Stimulated activated CD8-positive, alpha-beta memory T cell treated with anti-CD3 and anti-CD28 coated beads, Interleukin-4, amount 100 ng/mL, for 48 hours (primary cell): Measurements from ENCODE around the gene SIKE1.

ENCODE experiments used
- DNase-seq: peaks from one replicate; pipeline ENCODE4 v3.0.0-alpha.2; 2020

Gene SIKE1

DNA sequence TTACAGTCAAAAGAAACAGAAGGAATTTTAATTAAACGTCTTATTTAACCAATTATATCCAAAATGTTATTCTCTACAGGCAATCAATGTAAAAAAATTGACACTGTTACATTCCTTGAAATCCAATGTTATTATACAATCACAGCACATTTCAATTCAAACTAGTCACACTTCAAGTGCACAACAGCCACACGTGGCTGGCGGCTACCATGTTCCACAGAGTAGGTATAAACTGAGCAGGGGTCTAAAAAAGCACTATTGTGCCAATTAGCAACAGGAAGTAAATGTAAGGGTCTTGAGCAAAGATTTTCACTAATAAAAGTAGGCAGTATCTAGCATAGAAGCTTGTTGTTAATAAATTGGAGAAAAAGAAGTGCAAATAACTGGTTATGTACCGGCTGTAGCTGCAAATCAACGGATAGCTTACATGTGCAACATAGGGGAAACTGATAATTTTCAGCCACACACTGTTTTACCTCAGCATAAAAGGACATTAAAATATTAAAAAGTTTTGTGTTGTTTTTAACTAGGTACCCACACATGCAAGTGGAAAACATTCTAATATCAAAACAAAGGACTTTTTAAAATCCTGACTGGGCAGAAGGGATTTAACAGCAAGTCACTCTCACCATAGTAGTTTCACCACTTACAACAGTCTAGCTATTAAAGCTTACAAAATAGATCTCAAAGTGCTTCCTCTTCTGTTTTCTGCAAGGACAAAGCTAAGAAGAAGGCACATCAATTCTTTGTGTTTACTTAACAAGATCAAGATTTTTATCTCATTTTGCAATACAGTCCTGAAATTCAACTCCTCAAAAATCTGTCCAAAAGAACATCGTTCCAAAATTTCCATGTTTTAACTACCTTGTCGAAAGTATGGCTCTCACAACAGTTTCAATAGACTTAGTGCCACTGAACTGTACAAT, 25.2 kb downstream of the SIKE1 start:
- no peak for DNase-seq

DNA sequence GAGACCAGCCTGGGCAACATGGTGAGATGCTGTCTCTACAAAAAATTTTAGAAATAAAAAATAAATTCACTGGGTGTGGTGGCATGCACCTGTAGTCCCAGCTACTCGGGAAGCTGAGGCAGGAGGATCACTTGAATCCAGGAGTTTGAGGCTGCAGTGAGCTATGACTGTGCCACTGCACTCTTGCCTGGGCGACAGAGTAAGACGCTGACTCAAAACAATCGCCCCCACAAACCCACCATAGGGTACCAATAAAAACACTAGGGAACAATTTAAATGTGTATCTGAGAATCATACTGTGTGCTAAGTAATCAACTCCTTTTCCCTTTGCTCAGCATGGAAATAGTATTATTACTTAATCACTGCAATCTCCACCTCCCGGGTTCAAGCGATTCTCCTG, 26.8 kb downstream of the SIKE1 start:
- DNase-seq: peak; percentile 50

DNA sequence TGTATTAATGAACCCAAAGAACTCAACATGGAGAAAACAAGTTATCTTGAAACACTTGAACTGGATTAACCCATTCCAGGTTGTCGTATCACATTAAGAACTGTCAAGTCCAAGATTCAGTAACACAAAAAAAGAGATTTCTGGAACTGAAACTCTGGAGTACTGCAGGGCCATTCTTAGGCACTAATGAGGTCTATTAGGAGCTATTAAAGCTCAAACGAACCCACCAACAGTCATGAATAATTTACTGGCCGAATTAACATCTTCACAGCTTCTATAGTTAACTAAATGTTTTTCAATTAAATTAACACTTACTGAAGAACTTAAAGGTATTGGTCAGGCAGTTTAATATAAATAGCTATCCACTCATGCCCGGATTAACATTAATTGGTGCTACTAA, 27.3 kb downstream of the SIKE1 start:
- no peak for DNase-seq

DNA sequence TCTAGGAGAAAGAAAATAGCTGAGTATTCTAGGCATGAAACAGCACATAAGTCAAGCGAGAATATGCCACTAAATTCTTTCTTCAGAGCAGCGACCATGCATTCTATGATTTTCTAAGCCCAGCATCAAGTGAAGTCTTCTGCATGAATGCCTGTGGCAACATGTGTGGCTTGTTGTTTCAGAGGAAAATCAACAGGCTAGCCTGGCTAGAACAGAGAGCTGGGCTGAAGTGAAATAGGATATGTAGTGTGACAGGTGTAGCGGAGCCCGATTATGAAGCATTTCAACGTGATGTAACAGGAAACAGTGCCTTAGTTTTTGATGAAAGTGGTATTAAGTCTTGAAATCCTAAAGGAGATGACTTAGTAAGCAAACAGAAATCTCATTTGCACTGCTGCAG, 29.7 kb downstream of the SIKE1 start:
- DNase-seq: no peak

DNA sequence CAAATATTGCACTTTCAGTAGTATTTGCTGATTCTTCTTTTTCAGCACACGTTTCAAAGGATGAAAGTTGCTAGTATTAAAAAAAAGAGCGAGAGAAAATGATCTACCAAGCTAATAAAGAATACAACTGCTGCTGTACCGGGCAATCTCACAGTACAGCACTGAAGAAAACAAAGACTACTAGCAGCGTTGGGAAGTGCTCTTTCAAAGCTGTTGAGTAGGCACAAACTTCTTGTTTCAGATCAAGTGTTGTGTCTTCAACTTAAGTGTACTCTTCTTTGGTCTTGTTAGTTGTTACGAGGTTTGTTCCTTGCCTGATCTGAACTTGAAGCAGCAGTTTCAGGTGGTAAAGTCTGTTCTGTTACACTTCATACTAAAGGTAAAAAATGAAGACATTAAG, 30.6 kb downstream of the SIKE1 start:
- no peak for DNase-seq

DNA sequence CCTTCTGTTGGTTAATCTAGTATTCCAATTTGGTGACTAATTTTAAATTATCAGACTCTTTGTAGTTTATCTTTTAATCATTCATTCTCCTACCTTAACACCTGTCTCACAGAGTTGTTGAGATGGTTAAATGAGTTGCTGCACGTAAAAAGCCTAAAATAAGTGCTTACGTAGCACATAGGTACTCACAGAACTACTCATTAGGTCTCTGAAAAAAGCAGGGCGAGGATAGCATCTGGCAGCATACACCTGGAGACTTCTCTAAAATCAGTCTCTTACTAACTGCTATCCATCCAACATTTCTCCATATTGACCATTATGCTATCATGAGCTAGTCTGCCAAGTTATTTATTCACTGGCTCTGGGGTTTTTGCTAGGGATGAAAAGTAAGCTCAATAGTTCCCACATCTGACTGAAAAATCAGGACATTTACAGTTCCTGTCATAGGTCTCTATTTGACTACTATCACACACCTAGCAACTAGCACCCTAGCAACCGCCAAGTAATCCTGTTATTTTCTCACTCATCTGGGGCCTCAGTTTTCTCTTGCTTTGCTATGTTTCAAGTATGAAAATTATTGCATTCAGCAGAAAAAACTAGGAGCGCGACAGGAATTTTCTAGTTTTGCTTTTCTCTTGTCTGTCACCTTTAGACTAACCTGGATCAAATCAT, 33.9 kb downstream of the SIKE1 start:
- no peak for DNase-seq

DNA sequence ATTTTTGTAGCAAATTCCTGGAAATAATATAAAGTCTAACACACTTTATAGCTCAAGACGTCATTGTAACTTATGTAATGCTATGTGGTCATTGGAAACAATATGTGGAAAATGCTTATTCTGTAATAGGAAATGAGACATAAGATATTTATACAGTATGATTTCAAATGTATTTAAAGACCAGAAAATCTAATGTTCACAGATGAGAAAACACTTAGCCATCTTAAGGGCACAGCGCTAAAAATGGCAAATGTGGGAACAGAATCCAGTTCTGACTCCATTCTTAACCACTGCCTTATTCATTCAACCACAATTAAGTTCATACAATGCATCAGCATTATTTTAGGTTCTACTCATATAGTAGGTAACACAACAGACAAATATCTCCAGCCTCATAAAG, 35.2 kb downstream of the SIKE1 start:
- DNase-seq: no peak

DNA sequence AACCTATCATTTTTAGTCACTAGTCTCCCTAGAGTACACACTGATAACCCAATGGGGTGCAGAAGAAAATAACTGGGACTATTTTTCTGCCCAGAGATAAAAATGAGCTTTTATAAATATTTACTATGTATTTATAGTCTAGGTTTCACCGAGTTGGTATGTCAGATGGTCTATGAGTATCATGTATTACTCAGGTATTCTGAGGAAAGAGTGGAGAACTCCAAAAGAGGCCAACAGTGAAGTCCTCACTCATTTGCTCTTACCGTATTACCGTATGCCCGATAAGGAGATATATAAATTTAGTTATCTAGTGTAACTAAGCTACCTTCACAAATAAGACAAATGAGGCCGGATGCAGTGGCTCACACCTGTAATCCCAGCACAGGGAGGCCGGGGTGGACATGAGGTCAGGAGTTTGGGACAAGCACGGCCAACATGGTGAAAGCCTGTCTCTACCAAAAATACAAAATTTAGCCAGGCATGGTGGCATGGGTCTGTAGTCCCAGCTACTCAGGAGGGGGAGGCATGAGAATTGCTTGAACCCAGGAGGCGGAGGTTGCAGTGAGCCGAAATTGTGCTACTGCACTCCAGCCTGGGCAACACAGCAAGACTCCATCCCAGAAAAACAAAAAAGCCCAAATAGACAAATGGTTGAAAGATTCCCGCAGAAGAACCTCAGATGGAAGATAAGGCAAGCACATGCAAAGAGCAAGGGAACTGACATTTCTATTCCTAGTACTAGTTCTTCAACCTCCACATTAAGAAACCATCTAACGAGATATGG, 38.3 kb downstream of the SIKE1 start:
- no peak for DNase-seq

DNA sequence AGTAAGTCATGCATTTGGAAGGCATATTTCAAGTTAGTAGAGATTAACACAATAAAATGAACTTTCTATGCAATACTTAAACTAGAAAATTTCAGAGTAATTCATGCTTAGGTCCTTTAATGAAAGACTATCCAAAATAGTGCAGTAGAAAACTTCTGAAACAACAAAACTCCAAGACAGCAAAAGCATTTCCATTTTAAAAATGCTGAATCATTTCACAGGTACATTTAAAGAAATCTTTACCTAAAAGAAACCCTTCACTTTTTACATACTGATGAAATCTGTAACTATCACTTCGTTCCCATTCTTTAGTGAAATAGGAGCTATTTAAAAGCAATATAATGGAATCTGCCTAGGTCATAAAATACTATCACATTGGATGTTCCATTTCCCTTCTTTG, 40.2 kb downstream of the SIKE1 start:
- no peak for DNase-seq

DNA sequence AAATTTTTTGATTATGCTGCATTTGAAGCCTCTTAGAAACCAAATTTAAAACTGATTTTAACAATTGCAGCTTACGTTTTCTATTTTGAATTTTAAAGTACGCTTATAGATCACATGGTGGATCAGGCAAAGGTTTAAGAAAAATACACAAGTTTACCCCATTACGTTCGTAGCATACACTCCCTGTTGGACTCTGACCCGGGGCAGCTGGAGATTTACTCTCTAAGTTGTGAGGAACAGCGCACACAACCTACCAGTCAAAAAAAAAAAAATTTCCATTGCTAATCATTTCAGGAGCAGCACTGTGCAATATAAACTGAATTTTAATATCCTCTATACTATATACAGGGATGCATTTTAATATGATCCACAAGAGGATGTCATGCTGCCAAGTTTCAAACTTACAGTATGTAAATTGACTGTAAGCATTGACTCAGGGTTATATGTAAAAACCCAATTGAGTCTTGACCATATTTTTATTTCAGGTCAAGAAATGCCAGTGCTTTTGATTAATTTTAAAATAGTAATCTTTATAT, 43.1 kb downstream of the SIKE1 start:
- no peak for DNase-seq

DNA sequence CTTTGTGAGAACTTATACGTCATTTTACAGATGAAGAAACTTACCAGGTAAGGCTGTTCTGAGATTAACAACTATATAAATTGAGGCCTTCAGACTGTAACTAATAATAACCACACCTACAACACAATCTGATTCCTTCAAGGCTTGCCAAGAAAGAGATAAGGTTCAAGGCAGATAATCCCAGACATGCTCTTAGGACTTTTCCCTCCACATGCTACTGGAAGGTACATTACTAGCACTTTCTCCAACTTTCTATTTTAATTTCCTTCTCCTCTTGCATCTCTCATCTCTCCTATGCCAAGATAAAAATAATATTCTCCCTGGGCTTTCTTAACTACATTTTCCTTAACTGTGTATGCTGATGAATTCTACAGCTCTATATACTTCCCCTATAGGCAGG, 45.0 kb downstream of the SIKE1 start:
- DNase-seq: no peak

DNA sequence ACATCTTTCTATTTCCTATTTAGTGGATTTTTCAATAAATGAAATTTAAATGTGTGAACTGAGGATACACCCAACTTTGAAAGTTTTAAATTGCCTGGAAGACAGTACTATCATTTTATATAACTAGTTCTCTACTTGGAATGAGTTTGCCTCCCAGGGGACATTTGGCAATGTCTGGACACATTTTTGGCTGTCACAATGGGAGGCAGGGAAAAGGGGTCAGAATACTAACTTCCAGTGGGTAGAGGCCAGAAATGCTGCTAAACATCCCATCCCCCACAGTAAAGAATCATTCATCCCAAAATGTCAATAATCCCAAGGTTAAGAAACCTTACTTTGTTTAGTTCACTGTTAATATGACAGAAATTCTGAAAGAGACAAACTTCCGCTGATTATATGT, 50.7 kb downstream of the SIKE1 start:
- DNase-seq: no peak

DNA sequence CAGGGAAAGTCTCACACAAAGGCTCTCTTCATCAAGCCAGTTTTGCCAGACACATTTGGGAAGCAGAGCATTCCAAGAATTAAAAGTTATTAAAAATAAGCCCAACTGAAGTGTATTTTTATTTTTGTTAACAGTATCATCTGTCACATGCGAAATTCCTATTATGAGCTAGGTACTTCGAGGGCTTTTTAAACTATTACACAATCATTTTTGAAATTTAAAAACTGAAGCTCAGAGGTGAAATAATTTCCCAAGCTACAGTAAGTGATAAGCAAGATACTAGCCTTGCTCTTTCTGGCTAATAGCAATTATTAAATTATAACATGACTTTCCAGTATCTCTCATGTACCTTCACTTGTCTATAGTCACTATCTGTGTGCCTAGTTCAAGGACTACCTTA, 51.9 kb downstream of the SIKE1 start:
- DNase-seq: no peak

DNA sequence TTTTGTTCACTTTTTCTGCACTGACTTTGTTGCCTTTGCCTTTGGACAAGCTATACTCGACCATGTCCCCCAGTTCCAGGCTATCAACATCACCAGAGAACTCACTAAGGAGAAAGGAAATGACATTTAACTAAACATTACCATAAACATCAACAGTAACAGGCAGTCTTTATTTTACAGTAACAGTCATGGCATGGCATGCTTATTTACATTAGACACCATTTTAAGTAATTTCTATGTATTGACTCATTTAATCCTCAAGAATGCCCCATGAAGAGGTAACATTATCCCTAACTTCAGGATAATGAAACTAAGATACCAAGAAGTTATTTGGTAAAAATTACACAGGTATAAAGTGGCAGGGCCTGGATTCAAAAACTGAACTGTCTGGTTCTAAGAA, 55.3 kb downstream of the SIKE1 start:
- DNase-seq: no peak

DNA sequence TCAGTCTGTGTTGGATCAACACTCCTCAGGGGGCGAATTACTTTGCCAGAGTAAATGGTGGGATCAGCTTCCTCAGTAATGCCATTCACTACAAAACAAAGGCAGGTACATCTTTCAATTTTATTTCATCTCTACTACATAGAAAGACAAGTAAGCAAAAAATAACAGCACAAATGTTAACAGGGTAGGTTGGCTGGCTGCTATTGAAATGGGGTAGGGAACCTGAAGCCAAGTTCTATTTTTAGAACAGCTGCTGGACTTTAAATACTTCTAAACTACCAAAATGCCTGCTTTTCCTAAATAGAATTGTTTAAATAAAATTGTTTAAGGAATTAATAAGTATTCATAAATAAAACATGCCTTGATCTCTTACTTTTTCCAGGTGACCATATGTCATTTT, 56.6 kb downstream of the SIKE1 start:
- DNase-seq: no peak

DNA sequence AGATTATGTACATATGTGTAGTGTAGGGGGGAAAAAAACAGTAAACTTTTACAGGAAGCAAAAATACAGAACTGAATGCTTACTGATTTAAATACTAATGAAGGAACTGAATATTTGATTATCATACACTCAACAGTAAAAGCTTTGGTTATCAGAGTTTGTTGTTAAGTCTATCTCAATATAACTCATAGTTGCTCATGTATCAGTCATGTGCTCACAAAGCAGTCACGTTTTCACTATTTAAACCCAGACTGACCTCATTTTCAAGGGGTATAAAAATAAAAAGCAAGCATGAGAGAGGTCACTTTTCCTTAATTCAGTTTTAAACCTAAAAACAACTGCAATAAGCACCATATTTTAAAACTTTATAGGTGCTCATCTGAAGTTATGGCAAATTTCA, 57.0 kb downstream of the SIKE1 start:
- DNase-seq: no peak

DNA sequence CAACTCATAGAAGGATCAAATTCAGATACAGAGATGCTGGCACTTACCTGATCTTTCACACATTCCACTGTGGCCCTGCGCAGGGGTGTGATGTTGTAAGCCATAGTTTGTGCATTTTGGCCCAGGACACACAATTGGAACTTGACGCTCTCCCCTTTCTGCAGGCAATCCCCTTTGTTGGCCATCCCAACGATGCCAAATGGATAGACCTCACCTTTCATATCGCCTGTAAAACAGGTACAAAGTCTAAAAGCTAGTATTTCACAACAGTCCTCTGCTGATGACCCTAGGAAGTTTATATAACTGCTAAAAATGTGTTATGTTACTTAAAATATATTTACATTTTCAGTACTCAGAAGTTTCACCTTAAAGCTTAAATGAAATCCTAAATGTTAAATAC, 60.0 kb downstream of the SIKE1 start:
- no peak for DNase-seq
